Stimulated activated memory B cell treated with anti-CD40 and anti-IgM and Interleukin-4, amounts not matched to agents 10 μg/mL and 1 μg/mL and 100 μg/mL, for 72 hours (primary cell): ENCODE measurements around the gene EFHD1.

ENCODE experiments used
- ATAC-seq: fragments of 150-1000 bp; cut with Tn5 transposase; 2 replicates; pipeline ENCODE4 v1.10.0; 2021
- H3K27ac Mint-ChIP-seq: one replicate; pipeline ENCODE4 v1.8.0; 2022; ENCODE audit warnings: mild to moderate bottlenecking, mixed read lengths
- H3K27me3 Mint-ChIP-seq: one replicate; pipeline ENCODE4 v1.8.0; 2022; ENCODE audit warnings: mixed read lengths
- H3K36me3 Mint-ChIP-seq: one replicate; pipeline ENCODE4 v1.8.0; 2022; ENCODE audit warnings: mixed read lengths
- H3K4me1 Mint-ChIP-seq: one replicate; pipeline ENCODE4 v1.8.0; 2022; ENCODE audit warnings: mixed read lengths
- H3K4me3 Mint-ChIP-seq: one replicate; pipeline ENCODE4 v1.8.0; 2022; ENCODE audit warnings: mild to moderate bottlenecking, moderate library complexity, mixed read lengths
- H3K9me3 Mint-ChIP-seq: one replicate; pipeline ENCODE4 v1.8.0; 2022; ENCODE audit warnings: mixed read lengths

EFHD1 gene, protein sequence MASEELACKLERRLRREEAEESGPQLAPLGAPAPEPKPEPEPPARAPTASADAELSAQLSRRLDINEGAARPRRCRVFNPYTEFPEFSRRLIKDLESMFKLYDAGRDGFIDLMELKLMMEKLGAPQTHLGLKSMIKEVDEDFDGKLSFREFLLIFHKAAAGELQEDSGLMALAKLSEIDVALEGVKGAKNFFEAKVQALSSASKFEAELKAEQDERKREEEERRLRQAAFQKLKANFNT

DNA sequence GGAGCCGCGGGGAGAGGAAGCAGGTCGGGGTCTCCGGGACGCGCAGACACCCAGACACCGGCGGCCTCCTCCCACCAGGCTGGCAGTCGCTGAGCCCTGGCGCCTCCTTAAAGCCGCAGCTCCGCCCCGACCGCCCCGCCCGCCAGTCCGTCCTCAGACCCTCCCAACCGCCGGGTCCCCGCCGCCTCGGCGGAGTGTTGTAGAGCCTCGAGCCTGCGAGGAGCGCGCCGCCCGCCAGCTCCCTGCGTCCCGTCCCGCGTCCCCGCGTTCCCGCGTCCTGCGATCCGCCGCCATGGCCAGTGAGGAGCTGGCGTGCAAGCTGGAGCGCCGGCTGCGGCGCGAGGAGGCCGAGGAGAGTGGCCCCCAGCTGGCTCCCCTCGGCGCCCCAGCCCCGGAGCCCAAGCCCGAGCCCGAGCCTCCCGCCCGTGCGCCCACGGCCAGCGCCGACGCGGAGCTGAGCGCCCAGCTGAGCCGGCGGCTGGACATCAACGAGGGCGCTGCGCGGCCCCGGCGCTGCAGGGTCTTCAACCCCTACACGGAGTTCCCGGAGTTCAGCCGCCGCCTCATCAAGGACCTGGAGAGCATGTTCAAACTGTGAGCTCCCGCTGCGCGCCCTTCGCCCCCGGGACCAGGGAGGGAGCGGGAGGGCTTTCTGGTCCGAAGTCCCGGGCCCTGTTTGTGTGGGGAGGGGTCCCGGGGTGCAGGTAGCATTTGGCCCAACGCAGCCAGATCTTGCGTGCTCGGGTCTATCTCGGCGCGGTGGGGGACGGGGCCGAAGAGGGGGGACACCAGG, at the start of gene EFHD1:
Gene EFHD1, plus strand, starts transcription at position 192 of the 793 bp plus-strand sequence. Its CDS starts 101 bp downstream, at position 293.
- Mint-ChIP-seq H3K4me1 (peaks cover 10% of the 10 kb centered on the region), H3K9me3 (no peaks in the 10 kb centered on the region), H3K4me3 (peak within 1 kb of the TSS; percentile 48), H3K27me3 (peaks cover 54% of the 10 kb centered on the region), H3K36me3 (no peaks in the 10 kb centered on the region), H3K27ac (no peak within 1 kb of the TSS)
- ATAC-seq: peak; percentile 79

DNA sequence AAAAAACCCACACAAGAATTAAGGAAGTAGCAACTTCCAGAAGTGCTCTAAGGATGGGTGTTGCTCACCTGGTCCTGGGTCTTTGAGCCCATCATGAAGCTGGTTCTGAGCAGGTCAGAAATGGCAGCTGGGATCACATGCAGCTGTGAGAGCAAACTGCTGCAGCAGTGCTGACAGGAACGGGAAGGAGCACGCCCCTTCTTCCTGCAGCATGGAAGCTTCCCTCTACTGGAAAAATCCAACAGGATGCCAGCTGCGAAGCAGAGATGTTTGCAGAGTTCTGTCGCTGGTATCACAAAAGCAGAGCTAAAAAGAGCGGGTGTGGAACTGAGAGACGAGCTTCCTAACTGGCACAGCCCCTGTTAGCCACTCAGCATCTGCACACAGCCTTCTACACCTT, 49.2 kb upstream of the EFHD1 start:
- Mint-ChIP-seq H3K4me1 (peaks cover 6% of the 10 kb centered on the region), H3K9me3 (peaks cover 6% of the 10 kb centered on the region), H3K4me3 (no peak overlapping the region), H3K36me3 (peaks cover 51% of the 10 kb centered on the region), H3K27ac (no peak overlapping the region), H3K27me3 (no peaks in the 10 kb centered on the region)
- no peak for ATAC-seq

DNA sequence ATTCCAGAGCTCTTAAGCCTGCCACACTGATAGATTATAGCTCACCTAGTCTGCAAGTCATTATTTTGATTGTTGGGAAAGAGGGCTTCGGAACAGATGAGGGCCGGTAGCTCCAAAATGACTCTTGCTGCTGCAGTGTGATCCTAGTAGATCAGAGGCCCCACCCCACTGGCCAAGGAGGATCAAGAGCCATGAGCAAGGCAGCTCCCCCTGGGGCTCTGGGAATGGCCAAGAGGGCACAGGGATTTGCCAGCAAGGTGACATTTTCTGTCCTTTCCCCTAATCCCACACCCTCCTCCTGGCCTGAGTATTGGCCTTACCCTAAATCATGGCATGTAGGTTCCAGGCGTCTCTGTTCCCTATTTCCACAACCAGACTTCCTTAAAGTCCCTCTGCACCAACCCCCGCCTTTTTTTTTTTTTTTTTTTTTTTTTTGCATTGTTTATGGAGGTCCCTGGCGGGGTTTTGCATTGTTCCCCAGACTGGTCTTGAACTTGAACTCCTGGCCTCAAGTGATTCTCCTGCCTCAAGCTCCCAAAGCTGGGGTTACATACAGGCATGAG, 46.4 kb upstream of the EFHD1 start:
- no peaks in the 10 kb centered on the region for H3K27me3 Mint-ChIP-seq
- no peak overlapping the region for H3K27ac Mint-ChIP-seq
- peaks cover 6% of the 10 kb centered on the region for H3K9me3 Mint-ChIP-seq
- no peak overlapping the region for H3K4me3 Mint-ChIP-seq
- no peaks in the 10 kb centered on the region for H3K4me1 Mint-ChIP-seq
- H3K36me3 Mint-ChIP-seq: peaks cover 32% of the 10 kb centered on the region
- ATAC-seq: no peak

DNA sequence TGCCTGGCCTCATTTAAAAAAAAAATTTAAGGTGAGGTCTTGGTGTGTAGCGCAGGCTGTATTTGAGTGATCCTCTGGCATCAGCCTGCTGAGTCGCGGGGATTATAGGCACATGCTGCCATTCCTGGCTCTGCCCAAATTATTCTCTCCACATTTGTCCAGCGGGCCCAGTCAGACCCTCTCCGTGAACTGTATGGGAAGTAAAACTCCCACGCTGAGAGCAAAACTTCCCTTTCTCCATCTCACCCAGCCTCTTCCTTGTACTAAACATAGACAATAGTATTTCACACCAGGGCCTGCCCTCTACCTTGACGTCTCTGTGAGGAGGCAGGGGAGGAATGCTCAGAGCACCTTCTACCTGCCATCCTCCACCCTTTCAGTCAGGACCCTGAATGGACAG, 45.9 kb upstream of the EFHD1 start:
- peaks cover 4% of the 10 kb centered on the region for H3K9me3 Mint-ChIP-seq
- no peak for ATAC-seq
- H3K4me1 Mint-ChIP-seq: no peaks in the 10 kb centered on the region
- H3K27ac Mint-ChIP-seq: no peak overlapping the region
- peaks cover 27% of the 10 kb centered on the region for H3K36me3 Mint-ChIP-seq
- H3K4me3 Mint-ChIP-seq: no peak overlapping the region
- H3K27me3 Mint-ChIP-seq: no peaks in the 10 kb centered on the region

DNA sequence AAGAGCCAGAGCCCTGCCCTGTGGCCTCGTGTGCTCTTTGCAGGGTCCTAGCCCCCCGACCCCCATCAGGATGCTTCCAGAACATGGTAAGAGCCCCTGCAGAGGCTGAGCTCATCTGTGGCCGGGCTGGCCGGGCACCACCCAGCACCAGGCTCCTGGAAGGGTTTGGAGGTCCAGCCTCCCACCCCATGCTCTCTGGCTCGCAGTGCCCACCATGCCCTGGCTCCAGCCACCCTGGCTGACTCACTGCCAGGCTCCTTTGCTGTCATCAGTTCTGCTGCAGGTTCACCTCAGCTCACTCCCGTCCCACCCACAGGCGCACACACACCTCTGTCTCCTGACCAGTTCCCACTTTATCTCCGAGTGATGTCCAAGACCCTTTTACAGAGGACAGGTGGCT, 45.4 kb upstream of the EFHD1 start:
- no peak overlapping the region for H3K27ac Mint-ChIP-seq
- no peak overlapping the region for H3K4me3 Mint-ChIP-seq
- peaks cover 21% of the 10 kb centered on the region for H3K36me3 Mint-ChIP-seq
- no peak for ATAC-seq
- H3K9me3 Mint-ChIP-seq: peaks cover 3% of the 10 kb centered on the region
- no peaks in the 10 kb centered on the region for H3K4me1 Mint-ChIP-seq
- H3K27me3 Mint-ChIP-seq: no peaks in the 10 kb centered on the region

DNA sequence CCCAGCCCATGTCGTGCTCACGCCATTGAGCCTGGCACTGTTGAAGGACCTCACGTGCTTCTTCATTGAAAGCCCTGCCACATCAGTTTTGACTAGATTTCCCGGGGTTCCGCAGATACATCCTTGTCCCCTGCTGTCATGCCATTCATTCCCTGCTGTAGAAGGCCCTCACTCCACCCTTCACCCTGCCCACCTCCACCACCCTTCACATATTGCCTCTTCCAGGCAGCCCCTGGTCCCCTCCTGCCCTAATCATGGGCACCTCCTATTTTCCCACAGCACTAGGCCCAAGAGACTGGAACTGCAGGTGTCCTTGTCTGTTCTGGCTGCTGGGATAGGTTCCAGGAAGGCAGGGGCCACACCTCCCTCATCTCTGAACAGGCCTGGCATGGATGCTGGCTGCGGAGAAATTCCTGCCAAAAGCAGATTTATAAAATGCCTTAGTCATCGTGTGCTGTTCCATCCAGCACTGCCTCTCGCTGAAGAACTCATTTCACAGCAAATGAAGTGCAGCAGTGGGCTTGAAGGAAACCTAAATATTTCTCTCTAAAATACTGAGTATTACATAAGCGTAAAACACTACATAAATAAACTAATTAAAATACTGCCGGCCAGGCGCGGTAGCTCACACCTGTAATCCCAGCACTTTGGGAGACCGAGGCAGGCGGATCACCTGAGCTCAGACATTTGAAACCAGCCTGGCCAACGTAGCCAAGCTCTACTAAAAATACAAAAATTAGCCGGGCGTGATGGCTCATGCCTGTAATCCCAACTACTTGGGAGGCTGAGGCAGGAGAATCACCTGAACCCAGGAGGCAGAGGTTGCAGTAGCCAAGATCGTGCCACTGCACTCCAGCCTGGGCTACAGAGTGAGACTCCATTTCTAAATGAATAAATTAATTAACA, 44.5 kb upstream of the EFHD1 start:
- H3K27ac Mint-ChIP-seq: no peak overlapping the region
- no peak for ATAC-seq
- H3K36me3 Mint-ChIP-seq: peaks cover 13% of the 10 kb centered on the region
- H3K27me3 Mint-ChIP-seq: no peaks in the 10 kb centered on the region
- no peaks in the 10 kb centered on the region for H3K4me1 Mint-ChIP-seq
- no peaks in the 10 kb centered on the region for H3K9me3 Mint-ChIP-seq
- H3K4me3 Mint-ChIP-seq: no peak overlapping the region

DNA sequence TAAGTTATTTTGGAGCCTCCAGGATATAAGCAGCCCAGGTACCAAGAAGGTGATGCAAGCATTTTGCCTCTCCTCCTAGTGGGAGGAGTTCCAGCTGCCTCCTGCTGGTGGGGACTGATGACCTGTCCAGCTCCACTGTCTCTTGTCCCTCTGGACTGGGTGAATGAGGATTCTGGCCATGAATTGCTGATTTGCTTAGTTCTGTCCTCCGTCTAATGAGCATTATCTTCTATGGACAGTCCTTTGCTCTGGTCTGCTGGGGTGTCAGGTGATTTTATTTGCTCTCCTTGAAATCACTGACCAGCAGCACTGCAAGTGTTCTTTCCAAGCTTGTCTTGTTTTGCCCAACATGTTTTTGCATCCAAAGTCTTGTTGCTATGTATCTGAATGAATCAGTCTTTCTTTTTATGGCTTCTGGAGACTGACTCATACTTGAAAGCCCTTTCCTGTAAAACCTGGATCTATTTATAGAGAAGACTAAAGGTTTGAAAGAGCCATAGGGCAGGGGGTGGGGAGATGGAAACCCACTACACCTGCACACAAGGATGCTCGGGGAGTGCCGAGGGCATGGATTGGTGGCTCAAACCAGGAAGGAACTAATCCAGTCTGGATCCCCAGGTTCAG, 40.5 kb upstream of the EFHD1 start:
- ATAC-seq: no peak
- no peaks in the 10 kb centered on the region for H3K27me3 Mint-ChIP-seq
- no peaks in the 10 kb centered on the region for H3K9me3 Mint-ChIP-seq
- H3K36me3 Mint-ChIP-seq: no peaks in the 10 kb centered on the region
- H3K4me1 Mint-ChIP-seq: no peaks in the 10 kb centered on the region
- H3K27ac Mint-ChIP-seq: no peak overlapping the region
- H3K4me3 Mint-ChIP-seq: no peak overlapping the region

DNA sequence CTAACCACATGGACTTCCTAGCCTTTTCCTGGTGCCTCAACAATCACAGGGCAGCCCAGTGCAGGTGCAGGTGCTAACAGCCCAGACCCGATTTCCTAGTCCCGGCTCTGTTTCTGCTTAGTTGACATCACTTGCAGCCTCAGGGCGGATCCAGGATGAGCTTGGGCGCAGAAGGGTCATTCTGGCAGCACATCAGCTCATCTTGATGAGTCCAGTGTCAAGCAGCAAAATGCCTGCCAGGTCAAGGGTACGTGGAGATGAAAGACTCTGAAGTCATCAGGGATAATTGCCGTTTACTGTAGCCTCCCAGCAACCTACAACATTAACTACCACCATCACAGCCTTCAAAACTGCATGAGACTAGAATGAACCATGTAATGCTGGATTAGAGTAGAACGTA, 39.4 kb upstream of the EFHD1 start:
- no peak overlapping the region for H3K4me3 Mint-ChIP-seq
- H3K27me3 Mint-ChIP-seq: no peaks in the 10 kb centered on the region
- H3K36me3 Mint-ChIP-seq: no peaks in the 10 kb centered on the region
- H3K9me3 Mint-ChIP-seq: no peaks in the 10 kb centered on the region
- H3K27ac Mint-ChIP-seq: no peak overlapping the region
- ATAC-seq: no peak
- H3K4me1 Mint-ChIP-seq: no peaks in the 10 kb centered on the region

DNA sequence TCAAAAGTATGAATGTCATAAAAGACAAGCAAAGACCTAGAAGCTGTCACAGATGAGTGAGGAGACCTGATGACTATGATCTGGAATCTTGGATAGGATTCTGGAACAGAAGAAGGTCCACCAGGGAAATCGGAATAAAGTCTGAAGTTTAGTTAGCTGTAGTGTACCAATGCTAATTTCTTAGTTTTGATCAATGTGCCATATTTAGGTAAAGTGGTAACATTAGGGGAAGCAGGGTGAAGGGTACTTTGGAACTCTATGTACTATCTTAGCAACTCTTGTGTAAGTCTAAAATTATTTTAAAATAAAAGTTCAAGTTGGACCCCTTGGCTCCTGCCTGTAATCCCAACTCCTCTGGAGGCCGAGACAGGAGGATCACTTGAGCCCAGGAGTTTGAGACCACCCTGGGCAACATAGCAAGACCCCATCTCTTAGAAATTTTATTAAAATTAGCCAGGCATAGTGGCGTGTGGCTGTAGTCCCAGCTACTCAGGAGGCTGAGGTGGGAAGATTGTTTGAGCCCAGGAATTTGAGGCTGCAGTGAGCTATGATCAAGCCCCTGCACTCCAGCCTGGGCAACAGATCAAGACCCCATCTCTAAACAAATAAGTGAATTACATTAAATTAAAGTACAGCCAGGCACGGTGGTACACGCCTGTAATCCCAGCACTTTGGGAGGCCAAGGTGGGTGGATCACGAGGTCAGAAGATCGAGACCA, 35.9 kb upstream of the EFHD1 start:
- Mint-ChIP-seq H3K27ac (no peak overlapping the region), H3K4me1 (no peaks in the 10 kb centered on the region), H3K27me3 (no peaks in the 10 kb centered on the region), H3K4me3 (no peak overlapping the region), H3K36me3 (no peaks in the 10 kb centered on the region), H3K9me3 (no peaks in the 10 kb centered on the region)
- ATAC-seq: no peak

DNA sequence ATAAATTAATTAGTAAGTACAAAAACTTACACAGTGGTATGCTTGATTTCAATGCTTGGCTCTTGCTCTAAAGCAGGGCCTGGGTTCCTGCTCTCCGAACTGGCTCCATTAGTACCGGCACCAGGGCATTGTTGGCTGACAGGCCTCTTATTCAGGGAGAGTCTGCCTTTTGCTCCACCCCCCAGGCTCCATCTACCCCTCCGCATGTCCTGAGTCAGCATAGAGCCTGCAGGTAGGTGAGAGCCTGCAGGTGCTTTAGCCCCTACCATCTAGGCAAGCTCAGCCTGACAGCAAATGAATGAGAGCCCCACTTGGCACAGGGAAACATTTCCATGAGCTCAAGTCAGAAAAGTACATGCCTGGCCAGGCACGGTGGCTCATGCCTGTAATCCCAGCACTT, 35.1 kb upstream of the EFHD1 start:
- Mint-ChIP-seq H3K27ac (no peak overlapping the region), H3K27me3 (peaks cover 4% of the 10 kb centered on the region), H3K4me3 (no peak overlapping the region), H3K4me1 (no peaks in the 10 kb centered on the region), H3K9me3 (no peaks in the 10 kb centered on the region), H3K36me3 (no peaks in the 10 kb centered on the region)
- ATAC-seq: no peak

DNA sequence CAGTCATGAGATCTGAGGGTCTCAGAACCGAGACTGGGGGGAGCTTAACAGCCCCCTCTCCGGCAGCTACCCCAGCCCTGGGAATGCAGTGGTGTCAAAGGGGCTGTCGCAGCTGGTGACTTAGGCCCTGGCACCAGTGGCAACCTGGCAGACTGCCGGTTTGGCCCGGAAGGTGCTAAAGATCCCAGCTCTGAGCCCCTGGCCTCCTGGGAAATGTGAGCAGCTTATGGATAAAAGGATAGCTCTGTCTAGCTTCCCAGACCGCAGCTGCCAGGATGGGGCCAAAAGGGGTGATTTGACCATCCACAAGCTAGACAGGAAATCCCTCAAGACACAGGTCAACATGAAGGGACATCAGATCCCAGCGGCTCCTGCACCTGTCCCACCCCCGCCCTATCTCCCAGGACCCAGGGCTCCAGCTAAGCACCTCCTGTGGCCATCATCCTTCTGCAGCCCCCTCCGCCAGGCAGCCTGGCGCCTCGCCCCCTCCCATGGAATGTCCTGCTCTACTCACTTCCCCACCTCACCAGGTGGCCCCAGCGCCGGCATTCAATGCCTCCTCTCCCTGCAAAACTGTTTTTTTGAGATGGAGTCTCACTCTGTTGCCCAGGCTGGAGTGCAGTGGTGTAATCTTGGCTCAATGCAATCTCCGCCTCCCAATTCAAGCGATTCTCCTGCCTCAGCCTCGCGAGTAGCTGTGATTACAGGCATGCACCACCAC, 33.2 kb upstream of the EFHD1 start:
- ATAC-seq: no peak
- H3K27ac Mint-ChIP-seq: no peak overlapping the region
- H3K27me3 Mint-ChIP-seq: peaks cover 18% of the 10 kb centered on the region
- no peaks in the 10 kb centered on the region for H3K4me1 Mint-ChIP-seq
- H3K4me3 Mint-ChIP-seq: no peak overlapping the region
- no peaks in the 10 kb centered on the region for H3K36me3 Mint-ChIP-seq
- no peaks in the 10 kb centered on the region for H3K9me3 Mint-ChIP-seq

DNA sequence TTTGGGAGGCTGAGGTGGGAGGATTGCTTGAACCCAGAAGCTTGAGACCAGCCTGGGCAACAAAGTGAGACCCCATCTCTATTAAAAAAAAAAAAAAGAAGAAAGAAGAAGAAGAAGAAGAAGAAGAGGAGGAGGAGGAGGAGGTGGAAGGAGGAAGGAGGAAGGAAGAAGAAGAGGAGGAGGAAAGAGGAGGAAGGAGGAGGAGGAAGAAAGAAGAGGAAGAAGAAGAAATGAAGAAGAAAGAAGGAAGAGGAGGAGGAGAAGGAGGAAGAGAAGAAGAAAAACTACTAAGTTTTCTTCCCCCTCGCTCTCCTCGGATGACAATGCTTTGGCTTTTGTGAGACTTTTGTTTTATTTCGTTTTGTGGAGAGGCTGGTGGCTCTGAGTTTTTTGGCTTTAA, 30.1 kb upstream of the EFHD1 start:
- no peak for ATAC-seq
- Mint-ChIP-seq H3K36me3 (no peaks in the 10 kb centered on the region), H3K27me3 (peaks cover 18% of the 10 kb centered on the region)

DNA sequence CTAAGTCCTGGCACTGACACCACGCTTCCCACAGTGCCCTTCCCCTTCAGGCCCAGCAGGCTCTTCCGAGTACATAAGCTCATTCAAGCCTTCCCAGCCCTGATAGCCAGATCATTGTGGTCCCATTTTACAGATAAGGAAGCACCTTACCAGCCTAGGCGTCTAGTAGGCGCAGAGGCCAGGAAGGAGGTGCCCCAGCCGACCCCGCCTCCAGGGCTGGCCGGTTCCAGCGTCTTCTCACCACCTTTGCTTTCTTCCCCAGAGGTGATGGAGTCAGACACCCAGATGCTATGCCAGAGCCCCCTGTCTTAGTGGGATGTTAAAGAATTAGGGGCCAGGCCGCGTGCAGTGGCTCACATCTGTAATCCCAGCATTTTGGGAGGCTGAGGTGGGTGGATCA, 28.9 kb upstream of the EFHD1 start:
- H3K9me3 Mint-ChIP-seq: no peaks in the 10 kb centered on the region
- no peaks in the 10 kb centered on the region for H3K36me3 Mint-ChIP-seq
- H3K27me3 Mint-ChIP-seq: peaks cover 18% of the 10 kb centered on the region
- peaks cover 4% of the 10 kb centered on the region for H3K4me1 Mint-ChIP-seq
- ATAC-seq: no peak
- no peak overlapping the region for H3K27ac Mint-ChIP-seq
- H3K4me3 Mint-ChIP-seq: no peak overlapping the region

More for the DNA sequence above, 30.1 kb upstream of the EFHD1 start:
- Mint-ChIP-seq H3K27ac (no peak overlapping the region), H3K4me1 (peaks cover 4% of the 10 kb centered on the region), H3K4me3 (no peak overlapping the region), H3K9me3 (no peaks in the 10 kb centered on the region)

DNA sequence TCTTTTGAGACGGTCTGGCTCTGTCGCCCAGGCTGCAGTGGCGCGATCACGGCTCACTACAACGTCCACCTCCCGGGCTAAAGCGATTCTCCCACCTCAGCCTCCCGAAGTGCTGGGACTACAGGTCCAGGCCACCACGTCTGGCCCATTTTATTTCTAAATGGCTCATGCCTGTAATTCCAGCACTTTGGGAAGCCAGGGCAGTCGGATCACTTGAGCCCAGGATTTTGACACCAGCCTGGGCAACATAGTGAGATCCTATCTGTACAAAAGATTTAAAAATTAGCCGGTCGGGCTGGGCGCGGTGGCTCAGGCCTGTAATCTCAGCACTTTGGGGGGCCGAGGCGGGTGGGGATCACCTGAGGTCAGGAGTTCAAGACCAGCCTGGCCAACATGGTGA, 26.4 kb upstream of the EFHD1 start:
- no peak for ATAC-seq
- Mint-ChIP-seq H3K9me3 (no peaks in the 10 kb centered on the region), H3K27me3 (peaks cover 18% of the 10 kb centered on the region), H3K4me1 (peaks cover 4% of the 10 kb centered on the region), H3K4me3 (no peak overlapping the region), H3K36me3 (no peaks in the 10 kb centered on the region), H3K27ac (no peak overlapping the region)
